ENCODE measurements around the gene ARSJ. TPM values are rescaled to one million over a fixed set of nuclear protein-coding genes. Genes with fewer than 3 reads are reported as not detected.

Gene ARSJ
- total and polyA plus RNA-seq, 5 donors from 2014 or later, result not detected

Other genes with a start within 250 kb of the ARSJ start
- gene CAMK2D, start 217.9 kb downstream of the ARSJ start, total RNA-seq, result 42.7 TPM
- 10 to 100 TPM; 24.5 to 27.5 (median 25.4) TPM for gene CAMK2D, start 217.9 kb downstream of the ARSJ start, polyA plus RNA-seq

Measured in CD4-positive, CD25-positive, alpha-beta regulatory T cell (primary cell).